GM19099 (cell line): Measurements from ENCODE around the gene EXOSC5.

Experiments used
- POLR2A ChIP-seq: IDR thresholded peaks from 3 replicates; pipeline ENCODE4 v1.6.1; 2011; ENCODE audit warnings: low read depth; ENCODE audit not compliant: insufficient read length; ENCODE audit errors: extremely low read depth

EXOSC5 gene

GRCh38 chr19:41352279-41352608 is 44.9 kb downstream of the EXOSC5 start:
- TF ChIP-seq POLR2A: no peak

GRCh38 chr19:41351339-41352245 is 45.6 kb downstream of the EXOSC5 start:
- peak; percentile 64 for TF ChIP-seq POLR2A

- no peak for TF ChIP-seq POLR2A
These were observed 46.3 kb downstream of the EXOSC5 start for GRCh38 chr19:41350735-41351338.

GRCh38 chr19:41344162-41344561 is 53.0 kb downstream of the EXOSC5 start:
- TF ChIP-seq POLR2A: no peak

GRCh38 chr19:41341669-41342490 is 55.3 kb downstream of the EXOSC5 start:
- no peak for TF ChIP-seq POLR2A

- no peak for TF ChIP-seq POLR2A
These were observed 57.2 kb downstream of the EXOSC5 start for GRCh38 chr19:41339936-41340335.
